ENCODE data around the gene FOXO6.

The FOXO6 gene

DNA sequence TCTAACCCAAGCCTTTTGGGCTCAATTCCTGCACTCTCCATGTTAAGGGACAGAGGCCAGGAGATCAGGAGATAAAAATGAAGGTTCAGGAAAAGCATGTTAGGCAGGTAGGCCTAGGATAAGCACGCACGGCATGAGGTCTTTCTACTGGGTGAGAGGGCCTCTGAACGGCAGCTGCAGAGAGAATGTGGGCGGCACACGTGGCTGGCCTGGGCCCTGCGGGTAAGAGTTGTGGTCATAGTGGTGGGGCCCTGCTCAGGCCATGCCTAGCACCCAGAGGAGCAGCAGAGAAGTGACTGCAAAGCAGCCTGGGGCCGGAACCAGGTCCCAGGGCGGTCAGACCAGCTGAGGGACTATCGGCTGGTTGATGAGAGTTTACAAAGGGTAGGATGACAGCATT lies 7.5 kb upstream of the FOXO6 start:
- FAIRE-seq: no peak

- no peak for FAIRE-seq
These were observed 6.3 kb upstream of the FOXO6 start for GRCh38 chr1:41354956-41355355.

DNA sequence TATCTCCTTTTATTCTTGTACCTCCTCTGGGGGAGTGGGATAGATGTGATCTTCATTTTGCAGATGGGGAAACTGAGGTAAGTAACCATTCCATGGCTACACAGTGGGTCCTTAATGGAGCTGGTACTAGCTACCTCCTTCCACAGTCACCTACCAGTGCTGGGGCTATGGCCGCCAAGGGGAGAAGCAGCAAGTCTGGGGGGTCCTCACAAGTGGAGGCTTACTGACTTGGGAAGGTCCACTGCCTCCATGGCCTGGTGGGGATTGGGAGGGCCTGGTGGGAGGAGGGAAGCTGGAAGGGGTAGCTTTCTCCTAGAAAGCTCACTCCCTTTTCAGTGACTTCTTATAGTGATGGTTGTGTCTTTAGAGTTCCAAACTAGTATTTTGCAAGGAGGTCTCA lies 5.9 kb upstream of the FOXO6 start:
- FAIRE-seq: no peak

GRCh38 chr1:41355761-41356160 lies 5.5 kb upstream of the FOXO6 start:
- FAIRE-seq: no peak

DNA sequence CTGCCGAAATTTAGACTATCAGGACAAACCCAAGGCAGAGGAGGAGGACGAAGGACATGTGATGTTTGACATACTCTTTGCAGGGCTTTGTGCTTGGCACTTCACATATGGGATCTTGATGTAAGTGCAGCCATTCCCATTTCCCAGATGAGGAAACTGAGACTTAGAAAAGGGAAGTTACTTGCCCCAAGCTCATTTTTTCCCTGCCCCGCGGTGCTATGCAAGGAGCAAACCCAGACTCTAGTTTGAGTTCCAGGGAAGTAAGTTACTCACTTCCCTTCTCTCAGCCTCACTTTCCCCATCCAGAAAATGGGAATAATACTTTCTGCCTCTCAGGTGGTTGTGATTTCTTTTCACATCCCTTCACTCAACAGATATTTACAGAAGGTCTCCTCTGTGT lies 4.5 kb upstream of the FOXO6 start:
- FAIRE-seq: no peak

DNA sequence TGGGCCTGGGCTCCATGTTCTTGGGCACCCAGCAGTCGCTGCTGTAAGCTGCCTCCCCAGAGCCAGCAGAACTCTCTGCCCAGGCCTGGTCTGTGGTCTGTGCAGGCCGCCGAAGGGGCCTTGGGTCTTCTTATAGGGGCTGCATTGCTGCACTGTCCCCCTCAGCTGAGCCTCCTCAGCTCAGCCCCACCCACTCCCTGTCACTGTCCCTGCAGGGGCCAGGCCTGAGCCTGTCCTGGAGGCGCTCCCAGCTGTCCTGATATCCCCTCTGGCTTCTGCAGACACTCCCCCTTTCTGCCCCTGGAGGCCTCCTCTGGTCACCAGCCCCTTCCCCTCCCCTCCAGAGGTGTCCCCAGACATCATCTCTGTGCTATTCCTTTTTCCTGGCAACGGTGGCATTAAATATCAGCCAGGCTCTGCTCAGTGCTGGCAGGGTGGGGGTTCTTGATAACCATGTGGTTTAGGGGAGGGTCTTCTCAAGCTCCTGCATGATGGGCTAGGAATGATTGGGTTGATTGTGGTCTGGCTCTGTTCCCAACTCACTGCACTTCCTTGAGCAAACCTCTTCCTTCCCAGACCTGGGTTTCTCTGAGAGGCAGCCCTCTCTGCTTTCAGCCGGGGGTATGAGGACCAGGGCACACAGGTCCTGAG lies 3.7 kb upstream of the FOXO6 start:
- no peak for FAIRE-seq

GRCh38 chr1:41358131-41359021 lies 2.9 kb upstream of the FOXO6 start:
- FAIRE-seq: no peak

- no peak for FAIRE-seq
These were observed 1.8 kb upstream of the FOXO6 start for GRCh38 chr1:41359211-41360073.

DNA sequence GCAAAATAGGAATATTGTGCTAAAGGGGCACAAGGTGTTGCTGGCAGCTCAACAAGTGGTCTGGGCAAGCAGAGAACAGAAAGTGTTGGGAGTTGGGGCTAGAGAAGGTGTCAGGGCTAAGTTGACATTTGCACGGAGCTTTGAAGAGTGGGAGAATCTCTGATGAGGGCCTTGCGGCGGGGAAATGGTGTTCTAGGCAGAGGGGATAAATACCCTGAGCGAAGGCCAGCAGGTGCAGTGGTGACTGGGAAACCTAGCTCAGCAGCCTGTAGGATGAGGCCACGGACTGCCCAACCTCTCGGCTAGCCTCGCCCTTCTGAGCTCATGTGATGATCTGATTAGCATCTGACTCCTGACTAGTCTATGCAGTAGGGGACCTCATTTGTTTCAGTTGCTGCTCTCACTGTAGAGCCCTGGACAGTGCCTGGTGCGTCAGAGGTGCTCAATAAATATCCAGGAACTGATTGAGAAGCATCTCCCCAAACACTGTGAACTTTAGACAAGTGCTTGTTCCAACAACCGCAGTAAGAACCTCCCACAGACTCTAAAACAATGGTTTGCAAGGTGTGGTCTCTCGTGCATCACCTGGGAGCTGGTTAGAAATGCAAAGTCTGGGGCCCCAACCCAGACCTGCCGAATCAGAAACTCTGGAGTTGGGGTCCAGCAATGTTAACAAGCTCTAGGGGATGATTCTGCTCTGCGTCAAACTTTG lies 1.0 kb upstream of the FOXO6 start:
- no peak for FAIRE-seq

- no peak for FAIRE-seq
These were observed 492 bp downstream of the FOXO6 start for GRCh38 chr1:41361495-41362356.

- no peak for FAIRE-seq
These were observed 1.1 kb downstream of the FOXO6 start for GRCh38 chr1:41362357-41362721.

DNA sequence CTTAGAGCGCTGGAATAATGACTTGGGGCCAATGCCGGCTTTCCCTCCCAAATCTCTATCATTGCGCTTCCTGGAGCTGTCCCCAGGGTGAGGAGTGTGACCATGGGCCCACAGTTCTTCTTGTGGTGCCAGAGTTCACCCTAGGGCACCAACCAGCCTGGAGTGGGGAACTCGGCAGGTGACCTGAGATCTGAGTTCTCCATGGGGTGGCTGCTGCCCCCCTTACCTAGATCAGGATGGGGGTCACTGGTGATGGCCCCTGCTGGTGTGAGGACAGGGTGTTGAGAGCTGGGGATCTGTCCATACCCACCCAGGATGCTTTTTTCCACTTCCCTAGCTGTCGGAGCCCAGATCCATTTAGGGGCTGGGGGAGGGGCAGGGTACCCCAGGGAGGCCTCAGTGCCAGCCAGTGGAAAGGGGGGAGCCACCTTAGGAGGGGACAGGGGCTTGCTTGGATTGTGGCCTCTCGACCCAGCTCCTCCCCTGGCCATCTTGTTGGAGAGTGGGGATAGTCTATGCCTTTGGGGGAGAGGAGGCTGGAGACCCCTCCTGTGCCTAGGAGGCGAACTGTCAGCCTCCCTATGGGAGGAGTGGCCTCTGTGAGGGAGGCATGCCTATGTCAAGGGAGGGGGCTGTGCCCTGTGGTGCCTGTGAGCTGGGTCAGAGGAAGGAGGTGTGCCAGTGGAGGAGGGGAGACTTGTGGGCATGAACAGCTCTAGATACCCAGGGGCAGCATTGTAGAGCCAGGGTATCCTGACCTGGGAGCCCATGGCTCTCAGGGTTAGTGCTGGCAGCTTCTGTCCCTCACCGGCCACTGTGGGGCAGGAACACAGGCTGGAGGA lies 1.7 kb downstream of the FOXO6 start:
- FAIRE-seq: no peak

- no peak for FAIRE-seq
These were observed 2.5 kb downstream of the FOXO6 start for GRCh38 chr1:41363591-41364320.

- no peak for FAIRE-seq
These were observed 3.4 kb downstream of the FOXO6 start for GRCh38 chr1:41364442-41365319.

DNA sequence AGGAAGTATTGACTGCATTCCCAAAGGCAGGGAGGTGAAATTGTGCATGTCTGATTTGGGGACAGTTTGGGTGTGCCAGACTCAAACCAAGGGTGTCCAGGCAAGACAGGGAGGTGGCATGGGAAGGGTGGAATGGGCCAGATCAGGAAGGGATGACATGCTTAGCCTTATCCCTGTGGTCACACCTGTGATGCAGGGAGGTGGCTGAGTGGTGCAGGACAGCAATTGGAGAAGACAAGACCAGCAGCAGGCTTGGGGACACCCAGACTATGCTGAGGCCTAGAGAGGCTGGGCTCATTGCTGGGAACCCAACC lies 4.0 kb downstream of the FOXO6 start:
- no peak for FAIRE-seq

DNA sequence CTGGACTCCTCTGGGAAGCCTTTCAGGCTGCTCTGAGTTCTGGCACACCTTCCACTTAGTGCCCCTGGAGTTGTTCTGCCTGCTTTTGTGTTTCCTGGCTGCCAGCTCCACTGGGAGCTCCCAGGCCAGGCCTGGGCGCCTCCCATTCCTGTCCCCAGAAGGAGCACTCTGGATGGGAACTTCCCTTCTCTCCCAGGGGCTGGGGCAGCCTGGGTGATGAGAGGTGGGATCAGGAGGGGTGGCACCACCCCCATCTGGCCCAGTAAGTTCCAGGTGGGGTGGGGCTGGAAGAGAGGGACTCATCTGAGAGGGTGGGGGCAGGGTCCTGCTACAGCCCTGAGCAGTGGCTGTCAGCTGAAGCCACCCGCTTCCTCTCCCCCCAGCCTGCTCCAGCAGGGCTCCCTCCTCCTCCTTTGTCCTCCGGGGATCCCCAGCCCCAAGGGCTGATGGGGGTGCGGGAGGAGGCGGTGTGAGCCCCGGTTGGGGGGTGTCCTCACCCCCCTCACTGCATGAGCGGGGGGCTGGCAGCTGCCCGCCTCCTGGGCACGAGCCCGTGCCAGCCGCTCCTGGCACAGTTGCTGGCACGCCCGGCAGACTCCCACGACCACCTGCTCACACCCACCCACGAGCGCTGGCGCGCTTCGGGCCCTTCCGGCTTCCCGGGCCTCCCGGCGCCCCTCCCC lies 4.7 kb downstream of the FOXO6 start:
- FAIRE-seq: no peak

- no peak for FAIRE-seq
These were observed 5.4 kb downstream of the FOXO6 start for GRCh38 chr1:41366455-41367287.

DNA sequence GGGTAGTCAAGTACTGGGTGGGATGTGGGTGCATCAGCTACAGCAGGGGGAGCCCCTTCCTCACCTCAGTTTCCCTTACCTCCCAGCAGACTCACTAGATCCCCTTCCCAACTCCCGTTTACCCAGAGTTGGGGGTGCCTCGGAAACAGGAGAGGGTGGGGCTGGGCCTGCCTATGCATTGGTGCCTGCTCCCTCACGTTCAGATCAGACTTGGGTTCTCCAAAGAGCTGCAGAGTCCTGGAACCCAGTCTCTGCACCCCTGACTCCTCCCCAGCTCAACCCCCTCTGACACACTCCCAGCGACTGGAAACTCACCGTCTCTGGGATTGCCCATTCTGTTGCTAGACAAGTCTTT lies 6.0 kb downstream of the FOXO6 start:
- FAIRE-seq: no peak
